NB4 (cell line): Measurements from ENCODE around the gene CFD.

ENCODE experiments used
- CTCF ChIP-seq: IDR thresholded peaks from one replicate; pipeline ENCODE4 v1.5.1; 2012; ENCODE audit warnings: low read depth, low read length
- POLR2A ChIP-seq: IDR thresholded peaks from 2 replicates; pipeline ENCODE4 v1.6.1; 2011; ENCODE audit warnings: mild to moderate bottlenecking; ENCODE audit not compliant: insufficient read length; ENCODE audit errors: extremely low read depth

- TF ChIP-seq POLR2A (no peak), CTCF (no peak)
Observed at GRCh38 chr19:855142-855541, 4.3 kb upstream of the CFD start.
